Measurements from ENCODE around the gene TRERF1. TPM values are rescaled to one million over a fixed set of nuclear protein-coding genes. Genes with fewer than 3 reads are reported as not detected.

Gene TRERF1
- total and polyA plus RNA-seq, 2 of the 8 experiments (the other 6 are each of a cell fraction or from before 2014, with no cell fraction given): 10.8 to 21.5 TPM

GRCh38 chr6:42276034-42276890 lies 175.5 kb downstream of the TRERF1 start:
- H2AK5ac ChIP-seq (ENCODE audit: low read depth, low read length): no peak overlapping the region
- H3K36me3 ChIP-seq (ENCODE audit: control insufficient read depth in 2 of 4, insufficient read depth in 4 of 4, low read length in 3 of 4): no peaks in the 10 kb centered on the region
- H4K20me1 ChIP-seq (replicated peaks in 1 of 2; ENCODE audit: control insufficient read depth in 1 of 2, insufficient read depth in 2 of 2, low read length in 2 of 2): peaks cover 0 to 3% of the 10 kb centered on the region in 2 experiments
- H3K18ac ChIP-seq (ENCODE audit: extremely low read depth, low read length): no peak overlapping the region
- no peak for DNase-seq (ENCODE audit: low read depth in 1 of 2, low spot score in 2 of 2)
- no peak overlapping the region for H2AFZ ChIP-seq (ENCODE audit: low read length)
- no peak overlapping the region for H2BK5ac ChIP-seq (ENCODE audit: low read depth, low read length)
- H3K4me3 ChIP-seq (ENCODE audit: extremely low read depth in 1 of 4, insufficient read depth in 2 of 4, low read depth in 3 of 4, low read length in 4 of 4): no peak overlapping the region
- no peak overlapping the region for H4K91ac ChIP-seq (replicated peaks; ENCODE audit: insufficient read length, low read length)
- H3K4me2 ChIP-seq (ENCODE audit: insufficient read depth in 1 of 2, low read depth in 2 of 2, low read length in 2 of 2): no peak overlapping the region
- POLR2A ChIA-PET (ENCODE audit: partially characterized antibody): interaction anchor here (0.8 to 1.6 kb wide), 4 partner anchors 11 to 26 kb away, joined by 3 to 4 read pairs (median 3); no protein-coding TSS in a partner anchor
- H3K79me2 ChIP-seq (ENCODE audit: control insufficient read depth in 1 of 2, insufficient read depth in 2 of 2, low read length in 2 of 2): 0 out of 4 replicates have a peak, but pooled peaks cover 0 to under 1% of the 10 kb centered on the region in 2 experiments
- H3K27me3 ChIP-seq (replicated peaks in 1 of 4; ENCODE audit: control insufficient read depth in 3 of 4, extremely low read depth in 1 of 4, insufficient read depth in 3 of 4, low read length in 3 of 4): no peaks in the 10 kb centered on the region
- no peak overlapping the region for H2BK20ac ChIP-seq (ENCODE audit: low read length)
- CTCF ChIA-PET (ENCODE audit: partially characterized antibody): interaction anchor here (5.5 kb wide), 1 partner anchor 15 kb away, joined by 23 read pairs; no protein-coding TSS in a partner anchor
- H4K5ac ChIP-seq (ENCODE audit: insufficient read length, low read depth, low read length): no peak overlapping the region
- H4K8ac ChIP-seq (ENCODE audit: extremely low read depth, insufficient read depth, low read length): no peak overlapping the region
- H3K14ac ChIP-seq (ENCODE audit: insufficient read length): no peak overlapping the region
- no peak overlapping the region for H2BK120ac ChIP-seq (replicated peaks; ENCODE audit: low read depth, low read length)
- H3K56ac ChIP-seq (replicated peaks; ENCODE audit: insufficient read length, low read depth, low read length): no peak overlapping the region
- no peaks in the 10 kb centered on the region for H3K23me2 ChIP-seq (ENCODE audit: low read depth, low read length)
- H3K4ac ChIP-seq (replicated peaks; ENCODE audit: insufficient read length, low read depth, low read length): no peak overlapping the region
- no peak overlapping the region for H3K23ac ChIP-seq (ENCODE audit: insufficient read length)
- H3K4me1 ChIP-seq (replicated peaks in 1 of 4; ENCODE audit: control insufficient read depth in 3 of 4, insufficient read depth in 4 of 4, low read length in 3 of 4): peaks cover 0 to 11% (median 2%) of the 10 kb centered on the region in 4 experiments; a peak in 5 of 7 replicates
- no peak for FAIRE-seq
- WGBS, 2 experiments (ENCODE audit: extremely low coverage in 1 of 2, insufficient coverage in 1 of 2, insufficient read length in 1 of 2, insufficient replicate concordance in 2 of 2, low coverage in 1 of 2, low lambda C conversion rate in 2 of 2, missing lambda C conversion rate in 1 of 2): 86% methylated on average over 13 of the region's 13 CpGs; no CpG with 5 or more reads in 1 of the 2 experiments
- no peak overlapping the region for H3K27ac ChIP-seq (ENCODE audit: low read depth, low read length)
- H3K9me3 ChIP-seq (ENCODE audit: insufficient read depth in 2 of 2, low read depth in 1 of 2, low read length in 1 of 2): no peaks in the 10 kb centered on the region
- H3K79me1 ChIP-seq (ENCODE audit: low read depth, low read length): peaks cover 8% of the 10 kb centered on the region
- no peak overlapping the region for H2BK15ac ChIP-seq (ENCODE audit: low read length)
- no peak overlapping the region for H3K9ac ChIP-seq (replicated peaks in 1 of 4; ENCODE audit: extremely low read depth in 1 of 4, low read depth in 3 of 4, low read length in 3 of 4)
- no peak overlapping the region for H2BK12ac ChIP-seq (ENCODE audit: low read depth, low read length)
- no peak for TF ChIP-seq RXRA (IDR thresholded peaks at IDR 0.05; ENCODE audit: insufficient read depth, low read depth, low read length)
- no peak for TF ChIP-seq CBX5 (IDR thresholded peaks at IDR 0.05; ENCODE audit: low read depth, low read length)
- no peak for TF ChIP-seq SP1 (IDR thresholded peaks at IDR 0.05; ENCODE audit: low read depth, low read length)
- no peak for TF ChIP-seq SIN3A (conservative IDR thresholded peaks at IDR 0.05 in 1 of 2, IDR thresholded peaks at IDR 0.05 in 1 of 2; ENCODE audit: low read depth in 1 of 2, low read length in 2 of 2)
- no peak for TF ChIP-seq KDM4A (IDR thresholded peaks at IDR 0.05; ENCODE audit: low read depth, low read length, severe bottlenecking)
- no peak for TF ChIP-seq JUN (IDR thresholded peaks at IDR 0.05; ENCODE audit: low read depth, low read length)
- TF ChIP-seq ATF3 (IDR thresholded peaks at IDR 0.05; ENCODE audit: insufficient read depth, low read depth, low read length): no peak
- no peak for TF ChIP-seq CHD2 (IDR thresholded peaks at IDR 0.05; ENCODE audit: low read length)
- TF ChIP-seq USF2 (IDR thresholded peaks at IDR 0.05; ENCODE audit: low read length): no peak
- TF ChIP-seq BRCA1 (IDR thresholded peaks at IDR 0.05; ENCODE audit: low read depth, low read length): no peak

Measured in H1 (cell line).